Measurements from ENCODE around the gene FAM20C. TPM values are rescaled to one million over a fixed set of nuclear protein-coding genes. Genes with fewer than 3 reads are reported as not detected.

FAM20C gene
- polyA plus RNA-seq, 1 experiment = 32.5 TPM

DNA sequence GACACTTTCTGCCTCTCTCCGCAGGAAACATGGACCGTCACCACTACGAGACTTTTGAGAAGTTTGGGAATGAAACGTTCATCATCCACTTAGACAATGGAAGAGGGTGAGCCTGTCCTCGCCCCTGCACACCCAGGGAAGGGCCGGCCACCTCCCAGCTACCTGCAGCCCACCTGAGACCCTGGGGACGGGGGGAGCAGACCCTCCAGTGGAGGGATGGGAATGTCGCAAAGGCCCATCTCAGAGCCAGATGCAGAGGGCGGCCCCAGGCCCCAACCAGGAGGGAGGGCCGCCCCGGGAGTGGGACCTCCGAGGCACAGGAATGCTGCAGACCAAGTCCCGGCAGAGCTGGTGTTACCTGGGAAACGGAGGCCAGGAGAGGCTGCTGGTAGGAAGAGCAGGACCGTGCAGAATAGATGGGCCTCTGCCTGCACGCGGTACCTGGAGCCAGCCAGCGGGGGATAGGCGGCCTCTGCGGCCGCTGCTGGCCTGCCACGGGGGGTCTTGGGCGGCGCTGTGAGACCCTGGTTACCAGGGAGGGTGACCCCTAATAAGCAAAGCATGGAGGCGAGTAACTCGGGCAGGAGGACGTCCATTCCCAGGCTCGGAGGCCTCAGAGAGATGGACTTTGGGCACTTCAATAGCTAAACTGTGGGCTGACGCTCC is 64.7 kb downstream of the FAM20C start:
- ChIA-PET CTCF (no interaction called here), POLR2A (no interaction called here)
- no peak for DNase-seq (ENCODE audit: low read depth)
- no peaks in the 10 kb centered on the region for H3K27me3 ChIP-seq (ENCODE audit: control insufficient read depth, insufficient read depth, low read length)
- TF ChIP-seq CTCF (IDR thresholded peaks at IDR 0.05; ENCODE audit: insufficient read depth, low read depth, low read length) = no peak
- H3K4me3 ChIP-seq (ENCODE audit: low read depth, low read length) = no peak overlapping the region
- peaks cover 61% of the 10 kb centered on the region for H3K36me3 ChIP-seq (ENCODE audit: control insufficient read depth, insufficient read depth, low read length)

GRCh38 chr7:257647-257992 is 65.2 kb downstream of the FAM20C start:
- POLR2A ChIA-PET = no interaction called here
- CTCF ChIA-PET = no interaction called here
- no peak for TF ChIP-seq CTCF (IDR thresholded peaks at IDR 0.05; ENCODE audit: insufficient read depth, low read depth, low read length)
- Histone ChIP-seq H3K4me3 (ENCODE audit: low read depth, low read length) (no peak overlapping the region), H3K36me3 (ENCODE audit: control insufficient read depth, insufficient read depth, low read length) (peaks cover 56% of the 10 kb centered on the region), H3K27me3 (ENCODE audit: control insufficient read depth, insufficient read depth, low read length) (no peaks in the 10 kb centered on the region)
- DNase-seq (ENCODE audit: low read depth) = no peak

DNA sequence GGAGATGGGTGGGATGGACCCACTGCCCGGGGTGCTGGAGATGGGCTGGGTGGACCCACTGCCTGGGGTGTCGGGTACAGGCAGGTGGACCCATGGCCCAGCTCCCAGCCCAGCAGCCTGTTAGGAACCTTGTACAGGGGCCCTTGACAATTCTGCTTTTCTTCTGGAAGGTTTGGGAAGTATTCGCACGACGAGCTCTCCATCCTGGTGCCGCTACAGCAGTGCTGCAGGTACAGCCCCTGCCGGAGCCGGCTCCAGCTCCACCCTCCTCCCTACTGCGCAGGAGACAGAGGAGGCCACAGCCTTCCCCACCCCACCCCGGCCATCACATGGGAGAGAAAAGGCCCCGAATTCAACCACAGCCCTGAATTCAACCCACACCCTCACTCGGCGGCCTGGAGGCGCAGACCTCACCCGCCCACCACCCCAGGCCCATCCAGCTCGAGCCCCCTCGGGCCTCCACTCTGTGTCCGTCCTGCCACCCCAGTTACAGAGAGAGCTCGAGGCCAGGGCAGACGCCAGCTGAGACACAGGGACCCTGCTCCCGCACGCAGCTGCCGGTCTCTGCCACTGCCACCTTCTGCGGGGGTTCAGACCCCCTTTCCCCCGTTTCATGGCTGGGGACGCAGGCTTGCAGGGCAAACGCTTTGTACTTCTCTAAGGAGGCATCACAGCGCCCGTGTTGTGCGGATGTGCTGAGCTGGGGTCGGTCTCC is 66.3 kb downstream of the FAM20C start:
- ChIA-PET CTCF (interaction anchor here (0.6 kb wide), 1 partner anchor 20 kb away, joined by 4 read pairs; no protein-coding TSS in a partner anchor), POLR2A (no interaction called here)
- TF ChIP-seq CTCF (IDR thresholded peaks at IDR 0.05; ENCODE audit: insufficient read depth, low read depth, low read length) = no peak
- DNase-seq (ENCODE audit: low read depth) = no peak
- Histone ChIP-seq H3K4me3 (ENCODE audit: low read depth, low read length) (no peak overlapping the region), H3K27me3 (ENCODE audit: control insufficient read depth, insufficient read depth, low read length) (no peaks in the 10 kb centered on the region), H3K36me3 (ENCODE audit: control insufficient read depth, insufficient read depth, low read length) (peaks cover 48% of the 10 kb centered on the region)

GRCh38 chr7:259191-259505 is 66.8 kb downstream of the FAM20C start:
- no peak overlapping the region for H3K4me3 ChIP-seq (ENCODE audit: low read depth, low read length)
- ChIA-PET POLR2A (no interaction called here), CTCF (no interaction called here)
- H3K36me3 ChIP-seq (ENCODE audit: control insufficient read depth, insufficient read depth, low read length) = peaks cover 46% of the 10 kb centered on the region
- no peak for DNase-seq (ENCODE audit: low read depth)
- no peaks in the 10 kb centered on the region for H3K27me3 ChIP-seq (ENCODE audit: control insufficient read depth, insufficient read depth, low read length)
- no peak for TF ChIP-seq CTCF (IDR thresholded peaks at IDR 0.05; ENCODE audit: insufficient read depth, low read depth, low read length)

DNA sequence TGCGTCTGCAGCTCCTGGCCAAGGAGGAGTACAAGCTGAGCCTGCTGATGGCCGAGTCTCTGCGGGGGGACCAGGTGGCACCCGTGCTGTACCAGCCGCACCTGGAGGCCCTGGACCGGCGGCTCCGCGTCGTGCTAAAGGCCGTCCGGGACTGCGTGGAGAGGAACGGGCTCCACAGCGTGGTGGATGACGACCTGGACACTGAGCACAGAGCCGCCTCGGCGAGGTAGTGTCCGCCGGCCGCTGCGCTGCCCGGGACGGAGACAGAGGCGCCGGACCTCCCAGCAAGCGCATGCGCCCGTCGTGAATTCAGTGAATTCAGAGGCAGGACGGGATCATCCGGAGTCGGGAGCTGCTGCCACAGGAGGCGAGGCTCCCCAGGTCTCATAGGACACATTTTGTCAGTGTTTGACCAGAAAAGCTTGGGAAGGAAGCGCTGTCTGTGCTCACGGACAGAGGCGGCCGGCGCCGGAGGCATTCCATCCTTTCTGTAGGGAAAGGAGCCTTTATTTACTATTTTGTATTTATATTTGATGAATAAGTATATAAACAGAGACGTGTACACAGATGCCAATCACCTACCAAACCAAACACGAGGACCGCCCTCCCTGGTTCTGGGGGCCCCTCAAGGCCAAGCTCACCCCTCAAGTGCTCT is 67.5 kb downstream of the FAM20C start:
- no peak for DNase-seq (ENCODE audit: low read depth)
- peaks cover 42% of the 10 kb centered on the region for H3K36me3 ChIP-seq (ENCODE audit: control insufficient read depth, insufficient read depth, low read length)

More for the DNA sequence above, 67.5 kb downstream of the FAM20C start:
- TF ChIP-seq CTCF (IDR thresholded peaks at IDR 0.05; ENCODE audit: insufficient read depth, low read depth, low read length) = no peak
- POLR2A ChIA-PET = no interaction called here
- no peaks in the 10 kb centered on the region for H3K27me3 ChIP-seq (ENCODE audit: control insufficient read depth, insufficient read depth, low read length)
- no peak overlapping the region for H3K4me3 ChIP-seq (ENCODE audit: low read depth, low read length)
- CTCF ChIA-PET = no interaction called here

Data from BJ (cell line).